ENCODE results near the gene RRM2. TPM values are rescaled to one million over a fixed set of nuclear protein-coding genes. Genes with fewer than 3 reads are reported as not detected.

The RRM2 gene
- total RNA-seq, 1 experiment from 2014 or later: 129 TPM

- TF ChIP-seq ZNF512 (CRISPR knock-in tag; IDR thresholded peaks at IDR 0.05; ENCODE audit: borderline replicate concordance) (no peak), AR (CRISPR knock-in tag; IDR thresholded peaks at IDR 0.05) (no peak), ZMAT4 (CRISPR knock-in tag; IDR thresholded peaks at IDR 0.05) (no peak), ATF6 (CRISPR knock-in tag; IDR thresholded peaks at IDR 0.05) (no peak), PRRX2 (CRISPR knock-in tag; IDR thresholded peaks at IDR 0.05) (no peak), FOXK1 (CRISPR knock-in tag; IDR thresholded peaks at IDR 0.05) (no peak), ZBTB21 (CRISPR knock-in tag; IDR thresholded peaks at IDR 0.05; ENCODE audit: borderline replicate concordance) (no peak), TEAD4 (CRISPR knock-in tag; IDR thresholded peaks at IDR 0.05) (no peak), ZNF281 (CRISPR knock-in tag; IDR thresholded peaks at IDR 0.05) (no peak), SP1 (CRISPR knock-in tag; conservative IDR thresholded peaks at IDR 0.05) (no peak), IRF2 (CRISPR knock-in tag; IDR thresholded peaks at IDR 0.05; ENCODE audit: borderline replicate concordance, low read depth) (no peak), JAZF1 (CRISPR knock-in tag; IDR thresholded peaks at IDR 0.05) (no peak)
These were observed 57.7 kb downstream of the RRM2 start (continued) for GRCh38 chr2:10180229-10180628.

Other genes with a start within 250 kb of the RRM2 start
- gene GRHL1, start 171.0 kb upstream of the RRM2 start, total RNA-seq (2021): 2.7 to 5.0 TPM (median 4.7 TPM) in 3 replicates
- 8.8 to 14.4 TPM (median 13.7 TPM) in 3 replicates for gene KLF11, start 79.2 kb upstream of the RRM2 start, total RNA-seq (2021)
- gene CYS1, start 42.3 kb upstream of the RRM2 start, total RNA-seq (2021): 0.85 to 1.2 TPM (median 1.1 TPM) in 3 replicates
- 10.5 to 12.4 TPM (median 11.8 TPM) in 3 replicates for gene HPCAL1, start 180.2 kb downstream of the RRM2 start, total RNA-seq (2021)

Measured in WTC11 (cell line).